Pancreas (tissue), 10 donors: ENCODE results near the gene SREBF2. TPM values are rescaled to one million over a fixed set of nuclear protein-coding genes. Genes with fewer than 3 reads are reported as not detected.

Experiments used
- ATAC-seq, 4 donors: fragments of 200-7000 bp; cut with Tn5 transposase; one replicate each; pipeline versions ENCODE4 v1.8.0 to v1.9.1; 2020; ENCODE audit warnings: mild to moderate bottlenecking in 4 of 4, moderate library complexity in 4 of 4
- DNase-seq, 6 donors: peaks; one replicate each; pipeline ENCODE4 v3.0.0-alpha.2; 2020
- FAIRE-seq: peaks from 2 replicates; lab custom pipeline; 2012; peaks lifted over from hg19 to GRCh38; lab: Jason Lieb, UNC
- H3K27ac ChIP-seq, 4 donors: fragments of 200-600 bp; sonication (generic); 1 replicate in 3 of 4; 2 replicates in 1 of 4; pipeline versions ENCODE4 v1.5.0 to v1.8.0; 2020
- H3K27me3 ChIP-seq, 4 donors: fragments of 200-600 bp; one replicate each; pipeline ENCODE4 v1.8.0; 2021
- H3K36me3 ChIP-seq, 3 donors: fragments of 200-600 bp; sonication (generic) in 1 of 3; one replicate each; pipeline versions ENCODE4 v1.5.0 to v1.8.0; 2020 to 2021
- H3K4me1 ChIP-seq, 3 donors: fragments of 200-600 bp; one replicate each; pipeline ENCODE4 v1.8.0; 2021
- H3K4me3 ChIP-seq, 4 donors: fragments of 200-600 bp; sonication (generic) in 2 of 4; one replicate each; pipeline versions ENCODE4 v1.5.0 to v1.8.0; 2020 to 2021
- H3K9me3 ChIP-seq, 4 donors: fragments of 200-600 bp; one replicate each; pipeline ENCODE4 v1.8.0; 2021
- CTCF ChIP-seq, 4 donors: fragments of 200-600 bp; sonication (generic) in 3 of 4; IDR thresholded peaks; one replicate each; pipeline versions ENCODE4 v1.5.0 to v1.8.0; 2021; ENCODE audit warnings: antibody characterized with exemption in 4 of 4
- WGBS, 2 donors: extraction: QIAGEN DNeasy Blood & Tissue Kit; methylation state at CpG; one replicate each; pipeline ENCODE4 v1.1.7; 2013; 5-methylcytosine and 5-hydroxymethylcytosine counted together
- intact Hi-C, 3 donors: fragments of 100-400 bp; cut with DNase I; formaldehyde crosslinking; loops; one replicate each; pipeline versions ENCODE4 v1.11.1 to v1.14.2; 2022
- polyA plus RNA-seq, 2 donors: library from polyadenylated mRNA; stranded (reverse); fragments of 200-250 nt; gene quantifications; one replicate each; pipeline ENCODE4 v1.2.3, GENCODE V29; 2013
- total RNA-seq, 6 donors: library from RNA; stranded (reverse); fragmentation: NEBNext Ultra II Directional in 4 of 6; extraction: Animal tissue kit (Norgen Biotek cat#: 25700) in 4 of 6; gene quantifications; one replicate each; pipeline versions ENCODE4 v1.2.1 to v1.2.4, GENCODE V29; 2021 to 2023
- donor health status: healthy with polysubstance abuse.
- donor health status: DM: no; HTN: no; CAD: no; lungs with moderate emphysema.
- donor health status: DM: no; HTN: no; CAD: no.
- donor health status: control.
- donor health status: control.
- donor health status: Bipolar disorder and iron deficiency.
- donor health status: DM: yes; HTN: yes; CAD: no.
- donor health status: DM: no; HTN: no; CAD: no.
- donor health status: DM: no; HTN: no; CAD: no.
- donor health status: DM: yes; HTN: yes; CAD: no.

The SREBF2 gene
- total and polyA plus RNA-seq, 8 donors: 28.2 to 44.8 (median 34.6) TPM

DNA sequence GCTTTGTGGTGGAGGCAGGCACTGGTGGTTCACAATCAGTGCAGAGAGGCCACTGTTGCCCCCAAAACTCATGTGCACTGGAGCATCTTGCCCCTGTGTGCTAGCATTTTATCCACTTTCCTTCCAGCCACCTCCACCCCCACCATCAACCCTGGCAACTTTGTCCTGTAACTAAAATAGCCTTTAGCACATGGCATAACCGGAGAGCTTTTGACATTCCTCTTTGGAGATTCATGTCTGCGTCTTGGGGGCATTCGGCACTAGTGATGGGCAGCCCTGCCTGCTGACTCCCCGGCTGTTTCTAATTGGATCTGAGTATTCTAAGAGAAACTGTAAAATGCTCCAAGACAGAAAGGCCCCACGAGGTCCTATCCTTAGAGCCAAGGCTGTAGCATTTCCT lies 66.2 kb downstream of the SREBF2 start:
- WGBS, 2 donors: 90 to 95% methylated on average over 5 of the region's 5 CpGs
- Histone ChIP-seq H3K4me3 (no peak overlapping the region), H3K4me1 (no peaks in the 10 kb centered on the region), H3K9me3 (no peaks in the 10 kb centered on the region), H3K27ac (no peak overlapping the region), H3K36me3 (peaks cover under 1 to 37% (median 15%) of the 10 kb centered on the region in 3 donors), H3K27me3 (no peaks in the 10 kb centered on the region)
- intact Hi-C loops: no loop called here
- no peak for TF ChIP-seq CTCF (IDR thresholded peaks at IDR 0.05)
- ATAC-seq (no peak), DNase-seq (no peak), FAIRE-seq (no peak)

GRCh38 chr22:41899992-41900651 lies 67.2 kb downstream of the SREBF2 start:
- intact Hi-C loops: no loop called here
- Histone ChIP-seq H3K27ac (no peak overlapping the region), H3K4me1 (no peaks in the 10 kb centered on the region), H3K9me3 (no peaks in the 10 kb centered on the region), H3K36me3 (peaks cover 3 to 39% (median 20%) of the 10 kb centered on the region in 3 donors), H3K27me3 (no peaks in the 10 kb centered on the region), H3K4me3 (no peak overlapping the region)
- 90% methylated on average over 13 of the region's 13 CpGs for WGBS, 2 donors
- no peak for TF ChIP-seq CTCF (IDR thresholded peaks at IDR 0.05)
- FAIRE-seq (no peak), ATAC-seq (no peak), DNase-seq (peak in 1 of 6 donors; percentile 49)

GRCh38 chr22:41900652-41901312 lies 67.9 kb downstream of the SREBF2 start:
- no peaks in the 10 kb centered on the region for H3K27me3 ChIP-seq
- no peaks in the 10 kb centered on the region for H3K4me1 ChIP-seq
- ATAC-seq (no peak), FAIRE-seq (no peak), DNase-seq (peak in 1 of 6 donors; percentile 36)
- no peak overlapping the region for H3K27ac ChIP-seq
- WGBS, 2 donors: 96 to 97% methylated on average over 8 of the region's 8 CpGs
- intact Hi-C loops: no loop called here
- H3K4me3 ChIP-seq: no peak overlapping the region
- peaks cover 3 to 39% (median 20%) of the 10 kb centered on the region in 3 donors for H3K36me3 ChIP-seq
- H3K9me3 ChIP-seq: no peaks in the 10 kb centered on the region
- no peak for TF ChIP-seq CTCF (IDR thresholded peaks at IDR 0.05)

DNA sequence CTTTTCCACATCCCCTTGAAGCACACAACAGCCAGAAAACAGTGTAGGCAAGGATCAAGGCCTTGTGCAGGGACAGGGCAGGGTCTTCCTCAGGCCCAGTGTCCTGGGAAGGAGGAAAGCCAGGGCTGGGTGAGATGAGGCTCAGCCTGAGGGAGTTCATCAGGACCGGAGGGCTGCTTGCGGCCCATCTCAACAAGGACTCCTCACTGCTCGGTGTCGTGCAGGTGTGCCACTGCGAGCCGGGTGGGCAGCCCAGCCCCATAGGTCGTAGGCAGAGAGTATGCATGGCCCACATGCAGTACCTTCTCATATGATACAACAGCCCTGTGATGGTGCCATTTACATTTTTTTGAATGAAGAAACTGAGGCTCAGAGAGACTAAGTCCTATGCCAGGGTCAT lies 69.1 kb downstream of the SREBF2 start:
- ATAC-seq (no peak), FAIRE-seq (no peak), DNase-seq (peak in 1 of 6 donors; percentile 38)
- Histone ChIP-seq H3K9me3 (no peaks in the 10 kb centered on the region), H3K27ac (no peak overlapping the region), H3K36me3 (peaks cover 3 to 39% (median 20%) of the 10 kb centered on the region in 3 donors), H3K4me1 (no peaks in the 10 kb centered on the region), H3K4me3 (no peak overlapping the region), H3K27me3 (no peaks in the 10 kb centered on the region)
- WGBS, 2 donors: 96 to 98% methylated on average over 7 of the region's 7 CpGs
- intact Hi-C loops: no loop called here
- no peak for TF ChIP-seq CTCF (IDR thresholded peaks at IDR 0.05)
